Renal pelvis (tissue), 4 donors: ENCODE data around the gene FNDC1. TPM values are rescaled to one million over a fixed set of nuclear protein-coding genes. Genes with fewer than 3 reads are reported as not detected.
"Not testable (repeated sequence)": the region's sequence is repeated elsewhere in the genome, so short reads cannot be mapped to it uniquely, and the experiment has no call there.

ENCODE experiments used
- DNase-seq: peaks from one replicate; pipeline ENCODE4 v3.0.0-alpha.2; 2013
- polyA plus RNA-seq, 3 donors: library from polyadenylated mRNA; unstranded; fragments of 120-200 nt; gene quantifications; one replicate each; pipeline ENCODE4 v1.2.1, GENCODE V29; 2013; ENCODE audit not compliant: insufficient read length in 3 of 3

FNDC1 gene
- polyA plus RNA-seq, 3 donors = 4.2 to 9.7 (median 9.4) TPM

DNA sequence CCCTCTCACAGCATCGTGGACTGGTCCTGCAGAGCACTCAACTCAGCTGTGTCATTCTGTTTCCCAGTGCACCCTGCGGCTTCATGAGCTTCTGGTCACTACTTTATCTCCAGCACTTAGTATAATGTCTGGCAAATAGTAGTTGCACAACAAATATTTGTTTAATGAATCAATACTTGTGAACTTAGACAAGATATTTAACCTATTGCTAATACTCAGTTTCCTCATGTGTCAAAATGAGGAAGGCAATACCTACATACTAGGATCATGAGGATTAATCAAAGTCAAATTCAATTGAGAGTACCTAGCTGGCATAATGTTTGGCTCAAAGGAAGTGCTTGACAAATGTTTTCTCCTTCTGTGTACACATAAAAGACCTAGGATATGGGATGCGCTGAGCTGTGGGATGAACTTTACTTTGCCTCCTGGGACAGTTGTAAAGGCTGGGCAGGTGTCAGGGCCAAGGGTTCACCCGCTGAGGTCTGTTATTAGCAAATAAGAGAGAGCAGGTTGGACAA, 86.3 kb downstream of the FNDC1 start:
- no peak for DNase-seq

DNA sequence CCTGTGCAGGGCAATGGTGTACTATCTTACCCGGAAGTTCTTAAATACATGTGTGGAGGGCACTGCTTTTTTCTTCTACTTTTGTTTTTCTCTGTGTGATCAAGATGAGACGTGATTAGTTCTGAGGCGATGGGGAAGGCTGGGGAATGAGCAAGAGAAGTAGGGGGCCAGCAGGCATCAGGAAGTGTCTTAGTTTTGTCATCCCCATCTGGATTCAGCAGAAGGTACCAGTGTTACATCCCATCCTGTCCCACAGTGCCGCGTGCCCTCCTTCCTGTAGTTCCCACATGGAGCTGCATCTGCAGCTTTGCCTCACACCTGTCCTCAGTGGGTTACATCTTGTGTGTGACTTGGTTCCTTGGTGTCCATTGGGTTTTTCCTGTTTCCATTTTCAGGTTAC, 86.9 kb downstream of the FNDC1 start:
- DNase-seq = no peak

DNA sequence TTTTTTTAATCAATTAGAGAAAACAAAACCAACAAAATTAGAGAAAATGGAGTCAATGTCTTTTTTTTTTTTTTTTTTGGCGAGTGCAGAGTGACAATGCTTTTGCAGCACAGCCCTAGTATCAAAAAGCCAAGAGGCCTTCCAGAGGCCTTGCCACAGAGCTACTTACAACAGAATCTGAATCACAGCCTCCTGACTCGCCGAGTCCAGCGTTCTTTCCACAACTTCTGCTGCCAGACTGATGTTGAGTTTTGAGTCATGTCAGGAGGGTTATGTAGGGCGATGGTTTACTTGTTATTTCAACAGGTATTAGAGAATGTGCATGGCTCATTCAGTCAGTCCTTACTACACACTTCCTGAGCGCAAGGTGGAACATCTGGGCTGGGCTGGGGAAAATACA, 88.6 kb downstream of the FNDC1 start:
- no peak for DNase-seq

DNA sequence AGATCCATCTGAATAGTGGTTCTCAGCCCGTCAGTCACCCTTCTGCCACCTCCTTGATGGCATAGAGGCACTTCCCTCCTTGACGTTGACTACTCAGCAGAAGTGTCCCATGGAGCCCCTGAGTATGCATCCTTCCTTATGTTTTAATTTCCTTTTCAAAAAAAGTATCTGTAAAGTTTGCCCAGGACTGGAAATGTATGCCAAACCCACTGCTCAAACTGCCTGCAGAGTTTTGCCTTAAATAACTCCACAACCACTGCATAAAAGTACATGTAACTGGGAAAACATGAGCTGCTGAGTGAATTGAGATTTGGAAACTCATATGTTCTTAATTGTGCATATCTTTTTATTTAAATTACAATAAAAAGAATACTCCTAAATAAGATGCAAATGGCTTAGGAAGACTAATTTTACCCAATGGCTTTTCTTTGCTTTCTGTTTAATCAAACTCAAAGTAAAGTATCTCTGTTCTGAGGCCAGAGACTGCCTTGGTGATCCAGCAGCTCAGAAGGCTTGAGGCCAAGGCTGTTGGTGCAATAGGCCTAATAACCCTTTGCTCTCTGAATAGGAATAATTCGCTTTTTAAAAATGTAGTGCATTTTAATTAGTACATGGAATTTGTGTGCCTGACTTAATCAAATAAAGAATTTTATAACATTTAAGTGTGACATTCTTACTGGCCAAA, 90.4 kb downstream of the FNDC1 start:
- no peak for DNase-seq

DNA sequence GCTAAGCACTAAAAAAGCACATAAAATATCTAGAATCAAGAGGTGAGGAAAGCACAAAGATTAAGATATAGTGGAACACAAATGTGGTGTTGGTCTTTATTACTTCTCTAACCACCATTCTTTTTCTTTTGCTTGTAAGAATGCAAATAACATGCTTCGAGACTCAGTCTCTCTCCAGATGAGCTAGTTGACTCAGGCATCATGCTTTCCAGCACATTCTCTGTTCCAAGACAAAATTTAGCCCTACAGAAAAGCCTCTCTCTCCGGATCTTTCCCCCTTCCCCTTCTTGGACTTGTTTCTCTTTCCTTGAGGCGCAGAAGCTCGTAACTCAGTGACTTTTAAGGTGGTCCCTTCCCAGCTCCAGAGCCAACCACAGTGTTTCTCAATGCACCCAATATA, 91.0 kb downstream of the FNDC1 start:
- DNase-seq = no peak

DNA sequence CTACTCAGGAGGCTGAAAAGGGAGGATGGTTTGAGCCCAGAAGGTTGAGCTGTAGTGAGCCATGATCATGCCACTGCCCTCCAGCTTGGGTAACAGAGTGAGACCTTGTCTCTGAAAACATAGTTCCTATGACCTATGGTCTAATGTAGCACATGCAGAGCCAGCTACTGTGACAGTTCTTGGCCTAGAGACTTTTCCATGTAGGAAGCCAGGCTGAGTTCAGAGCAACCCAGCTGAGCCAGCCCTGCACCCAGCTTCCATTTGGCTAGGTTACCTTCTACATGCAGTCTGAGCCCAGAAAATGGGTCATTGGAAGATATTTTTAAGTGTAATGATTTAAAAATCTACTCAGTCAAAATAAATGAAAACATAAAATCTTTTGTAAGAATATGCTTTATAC, 92.8 kb downstream of the FNDC1 start:
- no peak for DNase-seq

DNA sequence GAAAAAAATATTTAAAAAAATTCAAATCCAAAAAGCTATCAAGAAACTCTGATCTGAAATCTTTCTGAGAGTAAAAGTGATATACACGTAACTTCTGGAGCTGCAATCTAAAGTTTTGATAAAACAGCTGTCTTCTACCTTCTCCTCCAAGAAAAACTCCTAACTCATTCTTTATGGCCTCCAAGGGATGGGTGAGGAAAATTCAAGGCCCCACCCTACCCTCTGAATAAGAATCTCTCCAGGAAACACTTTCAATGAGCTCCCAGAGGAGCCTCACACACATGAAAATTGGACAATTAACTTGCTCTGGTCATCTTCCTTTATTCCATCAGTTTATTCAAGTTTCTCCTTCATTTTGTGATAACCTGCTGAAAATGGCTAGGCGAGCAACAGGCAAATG, 93.4 kb downstream of the FNDC1 start:
- DNase-seq = no peak

DNA sequence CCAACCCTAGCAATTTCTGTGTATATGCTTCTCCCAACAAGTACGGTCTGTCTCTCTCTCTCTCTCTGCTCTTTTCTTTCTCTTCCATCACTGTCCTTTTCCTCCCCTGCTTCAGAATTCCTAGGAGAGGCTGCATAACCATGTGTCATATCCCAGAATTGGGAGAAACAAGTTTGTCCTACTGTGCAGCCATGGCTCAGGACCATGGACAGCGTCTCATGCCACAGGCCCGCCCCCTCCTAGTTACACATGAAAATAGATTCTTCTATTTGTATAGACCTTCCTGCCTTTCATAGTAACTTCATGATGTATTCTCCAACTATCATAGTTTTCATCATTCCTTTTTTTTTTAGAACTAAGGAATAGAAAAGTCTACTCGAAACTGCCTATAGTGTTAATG, 98.0 kb downstream of the FNDC1 start:
- DNase-seq = peak; percentile 44

DNA sequence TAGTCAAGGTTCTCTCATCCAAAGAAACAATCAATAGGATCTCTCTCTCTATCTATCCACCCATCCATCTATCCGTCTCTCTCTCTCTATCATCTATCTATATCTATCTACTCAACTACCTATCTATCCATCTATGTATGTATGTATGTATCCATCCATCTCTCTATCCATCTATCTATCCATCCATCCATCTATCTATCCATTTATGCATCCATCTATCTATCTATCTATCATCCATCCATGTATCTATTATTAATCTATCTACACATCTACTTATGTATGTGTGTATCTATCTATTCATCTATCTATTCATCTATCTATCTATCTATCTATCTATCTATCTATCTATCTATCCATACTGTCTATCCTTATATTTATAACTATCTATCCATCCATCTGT, 99.3 kb downstream of the FNDC1 start:
- DNase-seq = no peak

DNA sequence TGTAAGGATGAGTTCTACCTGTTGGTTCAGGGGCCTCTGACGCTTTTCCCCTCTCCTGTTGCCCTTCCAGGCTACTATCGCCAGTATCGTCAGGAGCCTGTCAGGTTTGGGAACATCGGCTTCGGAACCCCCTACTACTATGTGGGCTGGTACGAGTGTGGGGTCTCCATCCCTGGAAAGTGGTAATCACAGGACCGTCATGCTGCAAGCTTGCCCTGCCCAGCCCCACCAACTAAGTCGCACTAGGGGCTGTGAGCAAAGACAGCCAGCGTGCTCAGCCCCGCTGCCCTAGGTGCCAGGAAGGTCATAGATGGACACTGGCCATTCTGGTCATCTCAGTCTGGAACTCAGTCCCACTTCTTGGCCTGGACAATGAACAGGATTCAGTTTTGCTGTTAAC, 102.1 kb downstream of the FNDC1 start:
- DNase-seq = no peak

DNA sequence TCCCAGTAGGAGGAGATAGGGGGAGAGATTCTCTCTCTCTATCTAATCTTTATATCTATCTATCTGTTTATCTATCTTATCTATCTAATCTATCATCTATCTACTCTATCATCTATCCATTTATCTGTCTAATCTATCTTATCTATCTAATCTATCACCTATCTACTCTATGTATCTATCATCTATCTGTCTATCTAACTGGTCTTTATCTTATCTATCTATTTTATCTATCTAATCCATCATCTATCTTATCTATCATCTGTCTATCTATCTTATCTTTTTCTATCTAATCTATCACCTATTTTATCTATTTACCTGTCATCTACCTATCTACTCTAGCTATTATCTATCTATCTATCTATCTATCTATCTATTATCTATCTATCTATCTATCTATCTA, 109.4 kb downstream of the FNDC1 start:
- no peak for DNase-seq

DNA sequence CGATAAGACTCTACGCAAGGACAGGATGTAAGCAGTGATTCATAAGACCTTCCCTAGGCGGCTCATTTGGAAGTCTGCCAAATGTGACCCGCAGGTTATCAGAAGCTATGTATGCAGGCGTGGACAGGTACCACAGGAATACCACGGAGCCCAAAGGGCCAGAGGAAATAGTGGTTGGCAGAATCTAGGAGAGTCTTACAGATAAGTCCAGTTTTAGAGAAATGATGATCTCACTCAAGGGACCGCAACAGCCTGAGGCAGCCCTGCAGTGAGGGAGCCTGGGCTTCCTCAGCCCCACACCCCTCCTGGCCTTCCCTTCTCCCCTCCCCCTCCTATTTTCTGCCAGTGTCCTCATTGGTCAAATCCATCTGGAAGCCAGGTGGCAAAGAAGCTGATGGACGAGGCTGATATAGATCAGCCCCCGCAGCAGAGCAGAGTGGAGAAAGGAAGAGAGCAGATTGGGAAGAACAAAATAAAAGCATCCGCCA, 110.6 kb downstream of the FNDC1 start:
- DNase-seq = no peak

DNA sequence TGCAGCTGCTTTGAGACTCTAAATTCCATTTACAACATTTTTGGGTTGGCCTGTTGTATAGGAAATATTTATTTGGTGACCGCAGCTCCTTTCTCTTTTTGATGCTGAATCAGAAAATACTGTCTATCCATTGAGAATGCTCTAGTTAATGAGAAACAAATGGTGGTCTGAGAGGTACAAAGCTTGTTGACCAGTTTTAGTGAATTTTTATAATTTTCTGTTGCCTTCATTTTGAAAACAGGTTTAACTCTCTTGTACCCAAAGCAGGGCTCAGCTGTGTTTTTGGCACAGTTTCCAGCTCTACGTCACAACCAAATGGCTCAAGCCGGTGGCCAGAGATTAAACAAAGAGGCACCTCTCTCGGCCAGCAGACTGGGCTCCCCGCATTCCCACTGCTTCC, 113.2 kb downstream of the FNDC1 start:
- DNase-seq = no peak

DNA sequence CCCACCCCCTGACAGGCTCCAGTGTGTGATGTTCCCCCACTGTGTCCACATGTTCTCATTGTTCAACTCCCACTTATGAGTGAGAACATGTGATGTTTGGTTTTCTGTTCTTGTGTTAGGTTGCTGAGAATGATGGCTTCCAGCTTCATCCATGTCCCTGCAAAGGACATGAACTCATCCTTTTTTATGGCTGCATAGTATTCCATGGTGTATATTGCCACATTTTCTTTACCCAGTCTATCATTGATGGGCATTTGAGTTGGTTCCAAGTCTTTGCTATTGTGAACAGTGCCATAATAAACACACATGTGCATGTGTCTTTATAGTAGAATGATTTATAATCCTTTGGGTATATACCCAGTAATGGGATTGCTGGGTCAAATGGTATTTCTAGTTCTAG, 115.5 kb downstream of the FNDC1 start:
- DNase-seq = not testable (repeated sequence)

DNA sequence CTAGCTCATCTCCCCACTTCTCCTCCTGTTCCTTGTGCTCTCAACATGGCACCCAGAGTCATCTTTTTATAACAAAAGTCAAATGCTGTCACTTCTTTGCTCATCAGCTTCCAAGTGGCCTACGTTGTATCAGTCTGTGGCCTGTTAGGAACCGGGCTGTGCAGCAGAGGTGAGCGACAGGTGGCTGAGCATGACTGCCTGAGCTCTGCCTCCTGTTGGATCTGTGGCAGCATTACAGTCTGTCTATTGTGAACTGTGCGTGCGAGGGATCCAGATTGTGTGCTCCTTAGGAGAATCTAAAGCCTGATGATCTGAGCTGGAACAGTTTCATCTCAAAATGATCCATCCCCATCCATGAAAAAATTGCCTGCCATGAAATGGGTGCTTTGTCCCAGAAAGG, 129.6 kb downstream of the FNDC1 start:
- DNase-seq = no peak

DNA sequence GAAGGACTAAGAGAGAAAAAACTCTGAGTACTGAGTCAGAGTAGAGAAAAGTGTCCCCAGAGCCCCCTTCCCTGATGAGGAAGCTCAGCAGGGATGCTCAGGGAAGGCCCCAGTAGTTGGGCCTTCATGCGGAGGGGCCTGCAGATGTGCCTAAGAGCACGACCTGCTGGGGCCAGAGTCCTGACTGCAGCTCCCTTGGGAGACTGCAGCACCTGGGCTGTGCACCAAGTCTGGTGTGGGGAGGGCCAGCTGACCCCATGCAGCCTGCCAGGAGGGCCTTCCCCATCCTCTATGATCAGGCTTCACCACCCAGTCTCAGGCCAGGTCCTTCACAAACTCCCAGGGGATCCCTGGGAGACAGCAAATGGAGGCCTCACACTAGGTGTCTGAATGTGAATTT, 130.4 kb downstream of the FNDC1 start:
- no peak for DNase-seq

DNA sequence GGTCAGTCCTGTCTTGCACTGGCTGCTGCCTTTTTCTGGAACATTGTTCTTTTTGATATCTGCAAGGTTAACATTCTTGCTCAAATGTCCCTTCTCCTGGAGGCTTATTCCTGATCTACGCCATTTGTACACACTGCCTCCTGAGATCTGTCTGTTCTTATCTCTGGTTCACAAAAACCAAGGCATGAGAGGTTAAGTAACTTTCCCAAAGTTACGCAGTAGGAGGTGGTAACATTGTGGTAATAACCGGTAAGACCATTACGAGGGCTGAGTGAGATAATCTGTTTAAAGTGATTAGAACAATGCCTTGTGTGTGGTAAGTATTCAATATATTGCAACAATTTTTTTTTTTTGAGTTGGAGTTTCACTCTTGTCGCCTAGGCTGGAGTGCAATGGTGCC, 132.1 kb downstream of the FNDC1 start:
- DNase-seq = no peak

DNA sequence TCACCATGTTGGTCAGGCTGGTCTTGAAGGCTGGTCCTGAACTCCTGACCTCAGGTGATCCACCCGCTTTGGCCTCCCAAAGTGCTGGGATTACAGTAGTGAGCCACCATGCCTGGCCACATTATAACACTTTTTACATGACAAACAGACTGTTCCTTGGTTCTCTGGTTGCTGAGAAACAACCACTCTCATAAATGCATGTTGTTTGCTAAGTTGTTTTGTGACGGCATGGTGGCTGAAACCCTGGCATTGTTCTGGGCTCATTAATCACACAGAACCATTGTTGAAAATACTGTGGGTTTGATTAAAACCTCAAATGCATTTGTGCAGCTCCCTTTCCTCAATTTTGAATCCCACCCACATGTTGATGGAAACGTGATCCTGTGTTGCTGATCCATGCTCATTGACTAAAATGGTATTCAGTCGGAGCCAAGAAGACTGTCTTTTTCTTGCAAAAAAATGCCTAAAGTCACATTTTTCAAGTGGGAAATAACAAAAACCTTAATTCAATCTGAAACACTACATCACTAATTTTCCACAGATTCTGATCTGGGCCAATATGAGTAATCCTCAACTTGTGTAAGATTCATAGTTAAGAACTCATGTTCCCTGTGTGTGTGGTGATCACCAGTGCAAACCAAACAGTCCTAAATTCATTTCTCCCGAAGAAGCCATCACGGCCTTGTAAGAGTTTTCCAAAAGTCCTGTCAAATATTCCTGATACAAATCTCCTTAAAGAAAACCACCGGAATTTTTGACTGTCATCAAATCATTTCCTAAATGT, 132.8 kb downstream of the FNDC1 start:
- no peak for DNase-seq

DNA sequence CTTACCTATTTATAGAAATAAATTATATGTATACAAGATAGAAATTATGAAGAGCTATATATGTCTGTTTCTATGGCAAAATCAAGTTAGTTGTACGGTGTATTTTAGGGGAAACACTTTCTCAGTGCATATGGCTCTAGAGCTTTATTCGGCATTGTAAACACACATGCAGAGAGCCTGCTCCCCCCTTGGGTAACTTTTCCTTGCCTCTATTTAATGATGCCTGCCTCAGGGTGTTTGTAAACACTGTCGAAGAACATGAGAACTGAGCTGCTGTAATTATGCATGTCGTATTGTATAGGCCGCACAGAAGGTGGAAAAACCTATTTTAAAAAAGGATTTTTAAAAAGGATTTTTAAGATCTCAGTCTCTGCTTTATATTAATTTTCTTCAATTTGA, 133.4 kb downstream of the FNDC1 start:
- no peak for DNase-seq

DNA sequence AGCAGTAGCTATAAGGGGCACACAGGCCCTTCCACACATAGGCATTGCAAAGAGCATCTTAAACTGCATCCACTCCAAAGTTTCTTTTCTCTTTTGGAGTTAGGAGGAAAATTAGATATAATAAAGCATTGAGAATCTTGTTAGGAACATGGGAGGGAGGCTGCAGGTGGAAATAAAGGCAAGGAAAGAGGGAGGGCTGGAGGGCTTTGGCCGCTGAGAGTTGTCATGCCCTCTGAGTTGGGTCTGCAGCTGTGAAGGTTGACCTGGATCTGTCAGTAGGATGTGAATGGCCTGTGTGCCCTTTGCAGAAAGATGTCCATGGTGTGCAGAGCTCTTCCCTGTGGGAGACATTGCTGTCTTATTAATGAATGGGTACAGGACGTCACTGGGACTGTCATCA, 134.0 kb downstream of the FNDC1 start:
- no peak for DNase-seq

DNA sequence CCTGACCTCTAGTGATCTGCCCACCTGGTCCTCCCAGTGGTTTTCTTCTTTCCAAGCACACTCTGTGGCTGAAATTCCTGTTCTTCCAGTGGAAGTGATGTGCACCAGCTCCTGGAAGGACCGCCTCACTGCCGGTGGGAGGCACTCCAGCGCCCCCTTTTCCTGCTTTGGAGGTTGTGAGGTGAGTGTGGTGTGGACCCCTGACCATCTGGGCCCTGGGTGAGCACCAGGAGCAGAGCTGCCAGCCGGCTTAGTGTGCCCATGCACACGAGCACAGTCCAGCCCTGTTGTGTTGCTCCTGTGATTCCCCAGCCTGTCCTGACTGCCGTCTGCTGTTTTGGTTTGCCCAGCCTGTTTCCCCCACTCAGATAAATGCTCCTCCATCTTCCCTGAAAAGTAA, 134.6 kb downstream of the FNDC1 start:
- DNase-seq = no peak

DNA sequence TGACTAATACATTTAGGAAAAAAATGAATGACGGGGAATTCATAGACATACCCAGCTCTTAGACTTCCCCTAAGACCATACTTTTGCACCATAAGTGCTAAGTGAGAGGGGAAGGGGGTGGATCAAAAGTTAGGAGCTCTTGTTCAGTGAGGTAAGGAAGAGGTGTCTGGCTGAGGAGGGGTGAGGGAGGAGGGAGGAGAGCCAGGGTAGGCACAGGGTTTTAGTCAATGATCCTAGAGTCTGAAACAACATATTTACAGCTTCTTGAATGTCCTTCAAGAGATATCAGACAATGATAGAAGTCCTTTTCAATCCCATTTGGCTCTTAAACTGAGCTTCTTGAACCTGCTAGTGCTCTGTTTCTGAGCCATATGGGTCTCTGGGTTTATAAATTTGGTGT, 135.4 kb downstream of the FNDC1 start:
- no peak for DNase-seq

DNA sequence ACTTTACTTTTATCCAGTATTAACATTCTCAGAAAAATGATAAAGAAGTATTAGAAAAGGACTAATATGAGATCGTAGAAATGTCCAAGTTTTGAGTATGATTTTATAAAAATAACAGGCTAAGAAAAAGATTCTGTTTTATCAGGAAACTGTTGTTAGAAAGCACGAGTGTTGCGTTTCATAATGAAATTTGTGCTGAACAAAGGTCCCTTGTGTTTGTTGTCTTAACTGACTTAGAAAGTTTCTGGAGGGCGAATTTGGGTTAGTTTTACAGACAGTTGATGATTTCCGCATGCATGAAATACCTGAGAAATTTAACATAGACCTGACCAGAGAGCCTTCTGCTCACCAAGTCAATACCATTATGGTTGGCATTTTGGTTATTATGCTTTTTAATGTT, 136.0 kb downstream of the FNDC1 start:
- DNase-seq = no peak
